ENCODE measurements around the gene MCL1.

Gene MCL1

GRCh38 chr1:150560576-150561253 is 18.7 kb downstream of the MCL1 start:
- H3K27me3 Mint-ChIP-seq = no peaks in the 10 kb centered on the region
- ATAC-seq (replicated peaks) (peak; percentile 36 to 38), DNase-seq (peak; percentile 85)
- H3K4me3 Mint-ChIP-seq = peak overlapping the region; percentile 95 to 97
- peaks cover 36 to 62% of the 10 kb centered on the region in 2 donors for H3K4me1 Mint-ChIP-seq
- peaks cover 0 to 3% of the 10 kb centered on the region in 2 donors for H3K36me3 Mint-ChIP-seq
- H3K27ac Mint-ChIP-seq = peak overlapping the region; percentile 99
- H3K9me3 Mint-ChIP-seq = no peaks in the 10 kb centered on the region

DNA sequence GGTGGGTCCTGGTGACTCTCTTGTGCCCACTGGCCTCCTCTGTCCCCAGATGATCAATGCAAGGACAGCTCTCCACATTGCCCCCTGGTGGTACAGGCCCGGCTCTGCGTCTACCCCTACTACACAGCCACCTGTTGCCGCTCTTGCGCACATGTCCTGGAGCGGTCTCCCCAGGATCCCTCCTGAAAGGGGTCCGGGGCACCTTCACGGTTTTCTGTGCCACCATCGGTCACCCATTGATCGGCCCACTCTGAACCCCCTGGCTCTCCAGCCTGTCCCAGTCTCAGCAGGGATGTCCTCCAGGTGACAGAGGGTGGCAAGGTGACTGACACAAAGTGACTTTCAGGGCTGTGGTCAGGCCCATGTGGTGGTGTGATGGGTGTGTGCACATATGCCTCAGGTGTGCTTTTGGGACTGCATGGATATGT is 19.4 kb downstream of the MCL1 start:
- peak overlapping the region; percentile 65 to 95 for H3K4me3 Mint-ChIP-seq
- H3K4me1 Mint-ChIP-seq = peaks cover 35 to 57% of the 10 kb centered on the region in 2 donors
- no peaks in the 10 kb centered on the region for H3K27me3 Mint-ChIP-seq
- no peaks in the 10 kb centered on the region for H3K9me3 Mint-ChIP-seq
- peaks cover 0 to 3% of the 10 kb centered on the region in 2 donors for H3K36me3 Mint-ChIP-seq
- no peak for ATAC-seq (replicated peaks)
- DNase-seq = peak; percentile 64
- peak overlapping the region; percentile 86 for H3K27ac Mint-ChIP-seq

GRCh38 chr1:150559656-150560010 is 19.8 kb downstream of the MCL1 start:
- H3K27ac Mint-ChIP-seq = no peak overlapping the region
- ATAC-seq (replicated peaks) (no peak), DNase-seq (no peak)
- H3K9me3 Mint-ChIP-seq = no peaks in the 10 kb centered on the region
- peaks cover under 1 to 3% of the 10 kb centered on the region in 2 donors for H3K36me3 Mint-ChIP-seq
- H3K4me1 Mint-ChIP-seq = peaks cover 32 to 53% of the 10 kb centered on the region in 2 donors
- no peaks in the 10 kb centered on the region for H3K27me3 Mint-ChIP-seq
- no peak overlapping the region for H3K4me3 Mint-ChIP-seq

DNA sequence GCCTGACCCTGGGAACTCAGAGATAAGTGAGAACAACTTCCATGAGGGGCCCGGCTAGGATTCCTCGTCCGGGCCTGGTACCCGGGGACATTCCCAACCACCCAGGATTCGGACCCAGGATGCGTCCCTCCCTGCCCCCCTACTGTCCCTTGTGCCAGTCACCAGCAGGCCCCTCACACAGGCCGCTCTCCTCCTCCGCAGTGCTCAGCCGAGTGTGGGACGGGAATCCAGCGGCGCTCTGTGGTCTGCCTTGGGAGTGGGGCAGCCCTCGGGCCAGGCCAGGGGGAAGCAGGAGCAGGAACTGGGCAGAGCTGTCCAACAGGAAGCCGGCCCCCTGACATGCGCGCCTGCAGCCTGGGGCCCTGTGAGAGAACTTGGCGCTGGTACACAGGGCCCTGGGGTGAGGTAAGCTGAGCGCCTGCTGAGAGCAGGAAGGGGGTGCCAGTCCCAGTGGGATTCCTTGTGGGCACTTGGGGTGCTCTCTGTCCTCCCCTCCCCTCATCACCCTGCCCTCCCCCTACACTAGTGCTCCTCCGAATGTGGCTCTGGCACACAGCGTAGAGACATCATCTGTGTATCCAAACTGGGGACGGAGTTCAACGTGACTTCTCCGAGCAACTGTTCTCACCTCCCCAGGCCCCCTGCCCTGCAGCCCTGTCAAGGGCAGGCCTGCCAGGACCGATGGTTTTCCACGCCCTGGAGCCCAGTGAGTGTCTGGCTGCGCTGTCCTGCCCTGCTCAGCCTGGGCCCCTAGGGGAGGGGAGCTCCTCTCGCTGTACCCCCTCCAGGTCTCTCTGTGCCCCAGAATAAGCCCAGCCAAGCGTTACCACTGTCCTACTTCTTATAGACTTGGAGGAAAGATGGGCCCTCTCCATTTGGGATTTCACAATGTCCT is 20.4 kb downstream of the MCL1 start:
- ATAC-seq (replicated peaks) (no peak), DNase-seq (no peak)
- Mint-ChIP-seq H3K36me3 (peaks cover 3% of the 10 kb centered on the region in 2 donors), H3K9me3 (no peaks in the 10 kb centered on the region), H3K27ac (no peak overlapping the region), H3K27me3 (no peaks in the 10 kb centered on the region), H3K4me3 (no peak overlapping the region), H3K4me1 (peaks cover 30 to 47% of the 10 kb centered on the region in 2 donors)

- no peaks in the 10 kb centered on the region for H3K27me3 Mint-ChIP-seq
- DNase-seq = no peak
- ATAC-seq (replicated peaks) = no peak
- H3K27ac Mint-ChIP-seq = no peak overlapping the region
- no peak overlapping the region for H3K4me3 Mint-ChIP-seq
- H3K36me3 Mint-ChIP-seq = peaks cover 0 to 3% of the 10 kb centered on the region in 2 donors
- H3K4me1 Mint-ChIP-seq = peaks cover 23 to 41% of the 10 kb centered on the region in 2 donors
- H3K9me3 Mint-ChIP-seq = no peaks in the 10 kb centered on the region
These were observed 21.1 kb downstream of the MCL1 start for GRCh38 chr1:150558303-150558704.

DNA sequence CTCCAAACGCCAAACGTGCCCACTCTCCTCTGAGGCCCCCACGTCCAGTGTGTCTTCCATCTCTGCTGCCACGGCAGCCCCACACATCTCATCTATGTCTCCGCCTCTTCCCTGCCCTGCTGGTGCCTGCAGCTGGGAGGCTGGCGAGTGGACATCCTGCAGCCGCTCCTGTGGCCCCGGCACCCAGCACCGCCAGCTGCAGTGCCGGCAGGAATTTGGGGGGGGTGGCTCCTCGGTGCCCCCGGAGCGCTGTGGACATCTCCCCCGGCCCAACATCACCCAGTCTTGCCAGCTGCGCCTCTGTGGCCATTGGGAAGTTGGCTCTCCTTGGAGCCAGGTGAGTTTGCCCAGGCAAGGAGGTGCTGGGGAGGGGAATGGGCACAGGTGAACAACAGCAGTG is 21.6 kb downstream of the MCL1 start:
- Mint-ChIP-seq H3K9me3 (no peaks in the 10 kb centered on the region), H3K4me3 (no peak overlapping the region), H3K27me3 (no peaks in the 10 kb centered on the region), H3K36me3 (peaks cover 0 to 3% of the 10 kb centered on the region in 2 donors), H3K4me1 (peaks cover 19 to 41% of the 10 kb centered on the region in 2 donors), H3K27ac (peak overlapping the region; percentile 59)
- DNase-seq = no peak
- no peak for ATAC-seq (replicated peaks)

DNA sequence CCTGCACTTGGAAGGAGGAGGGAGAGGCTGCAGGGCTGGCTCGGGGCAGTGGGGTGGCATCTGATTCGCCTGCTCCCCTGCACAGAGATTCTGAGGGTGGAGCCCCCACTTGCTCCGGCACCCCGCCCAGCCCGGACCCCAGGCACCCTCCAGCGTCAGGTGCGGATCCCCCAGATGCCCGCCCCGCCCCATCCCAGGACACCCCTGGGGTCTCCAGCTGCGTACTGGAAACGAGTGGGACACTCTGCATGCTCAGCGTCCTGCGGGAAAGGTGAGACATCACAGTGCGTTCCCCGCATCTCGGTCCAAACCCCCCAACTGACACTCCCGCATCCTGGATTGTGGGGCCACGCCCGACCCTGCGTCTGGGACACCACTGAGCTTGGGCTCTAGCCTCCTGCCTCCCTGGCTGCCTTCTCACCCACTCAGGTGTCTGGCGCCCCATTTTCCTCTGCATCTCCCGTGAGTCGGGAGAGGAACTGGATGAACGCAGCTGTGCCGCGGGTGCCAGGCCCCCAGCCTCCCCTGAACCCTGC is 22.3 kb downstream of the MCL1 start:
- Mint-ChIP-seq H3K36me3 (peaks cover 0 to 3% of the 10 kb centered on the region in 2 donors), H3K9me3 (no peaks in the 10 kb centered on the region), H3K4me1 (peaks cover 20 to 42% of the 10 kb centered on the region in 2 donors), H3K4me3 (no peak overlapping the region), H3K27ac (no peak overlapping the region), H3K27me3 (no peaks in the 10 kb centered on the region)
- no peak for ATAC-seq (replicated peaks)
- no peak for DNase-seq

- Mint-ChIP-seq H3K9me3 (no peaks in the 10 kb centered on the region), H3K4me1 (peaks cover 22 to 46% of the 10 kb centered on the region in 2 donors), H3K4me3 (no peak overlapping the region), H3K27me3 (no peaks in the 10 kb centered on the region), H3K36me3 (peaks cover 0 to 3% of the 10 kb centered on the region in 2 donors), H3K27ac (peak overlapping the region; percentile 2)
- no peak for ATAC-seq (replicated peaks)
- no peak for DNase-seq
These were observed 23.2 kb downstream of the MCL1 start for GRCh38 chr1:150555971-150556865.

DNA sequence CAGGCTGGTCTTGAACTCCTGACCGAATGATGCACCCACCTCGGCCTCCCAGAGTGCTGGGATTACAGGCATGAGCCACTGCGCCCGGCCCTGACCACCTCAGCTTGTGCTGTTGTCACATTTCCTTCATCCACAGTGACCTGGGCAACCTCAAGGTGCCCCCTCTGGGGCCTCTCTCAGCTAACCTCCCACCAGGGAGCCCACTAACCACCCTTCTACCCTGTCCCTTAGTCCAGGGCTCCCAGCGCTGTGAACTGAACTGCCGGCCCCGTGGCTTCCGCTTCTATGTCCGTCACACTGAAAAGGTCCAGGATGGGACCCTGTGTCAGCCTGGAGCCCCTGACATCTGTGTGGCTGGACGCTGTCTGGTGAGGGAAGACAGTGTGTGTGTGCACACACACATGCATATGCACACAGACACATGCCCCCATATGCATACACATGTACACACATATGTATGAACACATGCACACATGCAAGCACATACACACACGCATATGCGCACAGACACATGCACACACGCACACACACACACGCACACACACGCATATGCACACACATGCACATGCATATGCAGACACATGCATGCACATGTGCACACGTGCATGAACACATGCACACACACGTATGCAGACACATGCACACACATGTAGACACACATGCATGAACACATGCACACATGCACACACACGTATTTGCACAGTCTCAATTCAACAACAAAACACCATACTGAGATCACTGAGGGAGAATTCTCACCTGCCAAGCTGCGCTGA is 24.0 kb downstream of the MCL1 start:
- H3K9me3 Mint-ChIP-seq = no peaks in the 10 kb centered on the region
- no peaks in the 10 kb centered on the region for H3K27me3 Mint-ChIP-seq
- no peak overlapping the region for H3K27ac Mint-ChIP-seq
- H3K36me3 Mint-ChIP-seq = peaks cover 0 to 3% of the 10 kb centered on the region in 2 donors
- ATAC-seq (replicated peaks) = no peak
- no peak overlapping the region for H3K4me3 Mint-ChIP-seq
- H3K4me1 Mint-ChIP-seq = peaks cover 22 to 46% of the 10 kb centered on the region in 2 donors
- DNase-seq = no peak

DNA sequence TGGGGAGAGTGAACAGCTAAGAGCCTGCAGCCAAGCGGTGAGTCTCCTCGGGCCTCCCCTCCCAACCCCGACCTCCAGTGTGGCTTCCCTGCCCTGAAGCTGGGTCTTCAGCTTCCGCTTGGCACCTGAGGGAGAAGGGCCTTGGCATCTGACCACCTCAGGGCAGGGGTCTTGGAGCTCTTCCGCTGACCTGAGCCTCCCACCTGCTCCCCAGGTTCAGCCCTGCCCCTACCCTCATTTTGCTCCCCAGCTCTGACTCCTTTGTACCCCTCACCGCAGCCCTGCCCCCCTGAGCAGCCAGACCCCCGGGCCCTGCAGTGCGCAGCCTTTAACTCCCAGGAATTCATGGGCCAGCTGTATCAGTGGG is 25.3 kb downstream of the MCL1 start:
- Mint-ChIP-seq H3K4me1 (peaks cover 20 to 48% of the 10 kb centered on the region in 2 donors), H3K27me3 (peaks cover 5 to 7% of the 10 kb centered on the region in 2 donors), H3K27ac (no peak overlapping the region), H3K4me3 (no peak overlapping the region), H3K36me3 (peaks cover 0 to 3% of the 10 kb centered on the region in 2 donors), H3K9me3 (no peaks in the 10 kb centered on the region)
- ATAC-seq (replicated peaks) = no peak
- no peak for DNase-seq

GRCh38 chr1:150553392-150554085 is 25.9 kb downstream of the MCL1 start:
- H3K9me3 Mint-ChIP-seq = no peaks in the 10 kb centered on the region
- peaks cover 5 to 7% of the 10 kb centered on the region in 2 donors for H3K27me3 Mint-ChIP-seq
- no peak overlapping the region for H3K4me3 Mint-ChIP-seq
- DNase-seq (no peak), ATAC-seq (replicated peaks) (no peak)
- H3K27ac Mint-ChIP-seq = no peak overlapping the region
- H3K36me3 Mint-ChIP-seq = peaks cover 0 to 3% of the 10 kb centered on the region in 2 donors
- peaks cover 21 to 48% of the 10 kb centered on the region in 2 donors for H3K4me1 Mint-ChIP-seq

- H3K27ac Mint-ChIP-seq = peak overlapping the region; percentile 37
- no peaks in the 10 kb centered on the region for H3K9me3 Mint-ChIP-seq
- H3K4me3 Mint-ChIP-seq = peak overlapping the region in 1 of 2 donors; percentile 41
These were observed 26.5 kb downstream of the MCL1 start for GRCh38 chr1:150552911-150553289.

More at GRCh38 chr1:150552911-150553289, 26.5 kb downstream of the MCL1 start:
- Mint-ChIP-seq H3K36me3 (peaks cover 0 to 3% of the 10 kb centered on the region in 2 donors), H3K4me1 (peaks cover 23 to 48% of the 10 kb centered on the region in 2 donors), H3K27me3 (peaks cover 5 to 7% of the 10 kb centered on the region in 2 donors)
- ATAC-seq (replicated peaks) (no peak), DNase-seq (no peak)

Data from stimulated activated naive B cell treated with anti-CD40 and anti-IgM and Interleukin-4, amounts not matched to agents 10 μg/mL and 1 μg/mL and 100 μg/mL, for 72 hours (primary cell).